ENCODE results near the gene EVA1B.

The EVA1B gene

GRCh38 chr1:36345353-36345752 lies 21.9 kb upstream of the EVA1B start:
- DNase-seq = no peak

DNA sequence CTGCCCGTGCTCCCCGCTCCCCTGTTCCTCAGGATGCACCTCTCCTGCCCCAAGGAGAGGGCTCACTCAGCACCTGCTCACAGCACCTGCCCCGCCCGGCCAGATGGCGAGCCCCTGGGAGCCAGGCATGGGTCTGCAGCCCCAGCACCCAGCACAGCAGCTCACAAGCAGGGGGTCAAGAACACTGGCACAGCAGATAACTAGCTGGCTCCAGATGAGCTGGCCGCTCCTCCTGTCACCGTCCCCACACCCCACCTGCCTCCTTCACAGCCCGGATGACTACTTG lies 20.9 kb upstream of the EVA1B start:
- DNase-seq = no peak

GRCh38 chr1:36343651-36344394 lies 20.4 kb upstream of the EVA1B start:
- DNase-seq = no peak

DNA sequence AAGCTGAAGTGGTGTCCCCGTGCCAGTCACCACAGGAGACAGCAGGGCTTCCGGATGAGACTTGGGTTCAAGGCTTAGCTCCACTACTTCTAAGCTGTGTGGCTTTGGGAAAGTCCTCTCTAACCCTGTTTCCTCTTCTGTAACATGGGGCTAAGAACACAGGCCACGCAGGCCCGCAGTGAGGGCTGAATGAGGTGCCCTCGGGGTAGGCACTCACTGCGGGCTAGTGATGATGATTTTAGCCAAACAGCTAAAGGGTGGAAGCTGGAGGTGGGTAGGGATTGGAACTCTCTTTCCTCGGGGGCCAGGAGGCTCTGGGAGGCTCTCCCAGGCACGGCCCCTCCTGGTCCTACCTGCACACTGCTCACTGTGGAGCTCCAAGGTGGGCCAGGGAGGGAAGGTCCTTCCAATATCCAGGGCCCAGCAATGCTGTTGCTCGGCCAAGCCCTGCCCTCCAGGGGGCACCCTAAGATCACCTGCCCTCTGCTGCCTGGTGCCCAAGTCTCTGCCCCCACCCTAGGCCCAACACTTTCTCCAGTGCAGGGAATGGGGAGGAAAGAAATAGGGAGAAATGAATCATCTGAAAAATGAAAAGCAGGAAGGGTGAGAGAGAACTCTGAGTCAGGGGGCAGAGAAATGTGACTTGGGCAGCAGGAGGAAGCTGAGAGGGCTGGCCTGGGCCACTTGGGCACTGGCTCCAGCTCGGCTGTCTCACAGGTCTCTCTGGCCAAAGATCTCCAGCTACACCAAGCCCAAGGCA lies 19.2 kb upstream of the EVA1B start:
- peak; percentile 18 for DNase-seq

DNA sequence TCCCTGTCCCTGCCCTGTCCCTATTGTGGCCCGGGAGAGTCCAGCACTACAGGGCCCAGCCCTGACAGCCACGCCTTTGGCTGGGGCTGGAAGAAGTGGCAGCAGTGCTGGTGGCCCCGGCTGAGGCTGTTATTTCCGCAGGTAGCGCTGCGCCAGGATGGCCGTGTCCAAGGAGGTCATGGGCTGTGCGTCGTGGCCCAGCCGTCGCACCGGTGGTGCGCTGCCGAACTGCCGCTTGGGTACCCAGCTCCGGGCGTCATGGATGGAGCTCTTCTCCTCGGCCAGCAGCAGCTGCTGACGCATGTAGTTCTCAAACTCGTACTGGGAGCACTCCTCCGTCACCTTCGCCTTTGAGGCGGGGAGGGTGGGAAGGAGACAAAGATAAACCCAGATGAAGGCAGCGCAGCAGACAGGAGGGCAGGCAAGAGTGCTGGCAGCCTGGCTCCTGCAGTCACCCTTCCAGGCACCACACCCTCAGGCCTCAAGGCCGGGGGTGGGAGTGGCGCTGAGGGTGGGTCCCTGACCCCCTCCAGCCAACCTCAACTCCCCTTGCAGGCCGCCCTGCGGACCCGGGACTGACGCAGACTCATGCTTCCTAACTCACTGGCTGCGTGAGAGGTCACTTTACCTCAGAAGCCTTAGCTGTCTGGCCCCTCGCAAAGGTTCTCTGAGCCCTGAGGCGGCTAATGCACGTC lies 18.3 kb upstream of the EVA1B start:
- no peak for DNase-seq

GRCh38 chr1:36339615-36340014 lies 16.2 kb upstream of the EVA1B start:
- DNase-seq = no peak

DNA sequence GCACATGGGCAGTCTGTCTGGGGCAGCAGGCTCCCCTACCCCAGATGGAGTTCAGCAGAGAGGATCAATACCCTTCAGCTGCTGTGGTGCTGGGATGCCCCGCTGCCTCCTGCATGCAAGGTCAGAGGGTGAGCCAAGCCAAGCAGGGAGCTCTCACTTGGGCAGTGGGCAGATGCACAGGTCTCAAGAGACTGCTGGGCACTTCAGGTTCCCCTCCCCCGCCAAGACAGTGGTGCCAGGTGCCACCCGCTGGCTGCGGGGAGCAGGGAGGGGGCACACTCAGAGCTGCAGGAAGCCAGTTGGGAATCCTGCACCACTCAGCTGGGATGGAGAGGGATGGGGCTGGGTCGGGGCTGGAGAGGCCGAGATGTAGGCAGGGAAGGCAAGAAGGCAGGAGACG lies 15.8 kb upstream of the EVA1B start:
- no peak for DNase-seq

GRCh38 chr1:36337830-36338229 lies 14.4 kb upstream of the EVA1B start:
- no peak for DNase-seq

- no peak for DNase-seq
These were observed 7.5 kb upstream of the EVA1B start for GRCh38 chr1:36330940-36331339.

DNA sequence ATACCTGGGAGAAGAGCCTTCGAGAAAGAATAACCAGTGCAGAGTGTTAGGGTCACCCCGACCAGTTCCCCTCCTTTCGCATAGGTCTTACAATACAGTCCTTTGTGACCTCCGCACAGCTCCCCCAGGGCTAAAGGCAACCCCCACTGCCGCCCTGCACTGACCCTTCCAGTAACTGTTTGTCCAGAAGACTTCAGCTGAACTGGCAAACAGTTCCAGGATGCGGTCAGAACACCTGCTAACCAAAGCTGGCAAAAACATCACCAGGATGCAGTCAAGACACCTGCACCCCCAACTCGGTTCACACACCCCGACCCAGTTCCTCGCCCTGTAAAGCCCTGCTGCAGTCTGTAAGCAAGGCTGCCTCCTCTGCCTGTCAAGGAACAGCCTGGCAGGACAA lies 6.4 kb upstream of the EVA1B start:
- DNase-seq = no peak

GRCh38 chr1:36328713-36329112 lies 5.3 kb upstream of the EVA1B start:
- DNase-seq = no peak

DNA sequence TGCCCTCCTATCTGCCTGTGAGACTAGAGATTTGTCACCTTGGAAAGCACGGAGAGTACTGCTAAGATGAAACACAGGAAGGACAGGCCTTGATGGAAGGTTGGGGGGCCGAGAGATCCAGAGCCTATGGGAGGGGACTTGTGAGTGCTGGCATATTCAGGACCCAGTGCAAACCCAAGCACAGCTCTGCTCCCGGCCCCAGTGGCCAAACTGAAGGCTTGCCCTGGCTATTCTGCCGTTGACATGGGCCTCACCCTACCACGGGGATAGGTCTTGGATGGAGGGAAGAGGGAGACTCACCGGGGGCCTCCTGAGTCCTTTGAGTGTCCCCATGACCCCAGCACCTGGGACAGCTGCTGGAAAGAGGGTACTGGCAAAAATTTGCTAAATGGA lies 4.6 kb upstream of the EVA1B start:
- DNase-seq = no peak

GRCh38 chr1:36327421-36328087 lies 4.1 kb upstream of the EVA1B start:
- DNase-seq = no peak

DNA sequence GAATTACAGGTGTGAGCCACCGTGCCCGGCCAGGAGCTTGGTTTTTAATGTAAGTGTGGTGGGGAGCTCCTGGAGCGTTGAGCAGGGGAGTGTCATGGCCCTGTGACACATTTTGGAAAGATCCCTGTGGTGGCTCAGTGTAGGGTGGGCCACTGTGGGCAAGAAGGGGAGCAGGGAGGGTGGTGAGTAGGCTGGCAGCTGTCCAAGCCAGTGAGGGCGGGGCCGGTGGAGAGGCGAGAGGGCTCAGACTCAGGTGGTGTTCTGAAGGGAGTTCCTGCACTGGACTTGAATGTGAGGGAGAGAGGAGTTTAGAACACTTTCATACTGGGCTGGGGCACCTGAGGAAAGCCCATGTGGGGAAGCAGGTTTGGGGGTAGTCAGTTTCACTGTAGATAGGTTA lies 3.1 kb upstream of the EVA1B start:
- no peak for DNase-seq

DNA sequence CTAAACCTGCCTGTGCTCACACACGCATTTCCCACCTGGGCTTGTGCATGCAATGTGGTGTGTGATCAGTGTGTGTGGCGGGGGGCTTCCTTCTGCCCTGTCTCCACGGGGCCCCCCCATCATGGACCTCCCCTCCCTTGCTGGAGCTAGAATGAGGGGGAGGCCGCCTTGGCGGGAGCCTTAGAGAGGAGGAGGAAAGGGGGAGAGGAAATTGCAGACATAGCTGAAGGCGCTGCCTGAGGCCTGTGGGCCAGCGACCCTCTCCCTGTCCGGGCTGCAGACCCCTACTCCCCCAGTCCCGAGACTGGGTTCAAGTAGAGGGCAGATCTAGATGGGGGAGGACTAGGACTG lies 883 bp upstream of the EVA1B start:
- DNase-seq = no peak

DNA sequence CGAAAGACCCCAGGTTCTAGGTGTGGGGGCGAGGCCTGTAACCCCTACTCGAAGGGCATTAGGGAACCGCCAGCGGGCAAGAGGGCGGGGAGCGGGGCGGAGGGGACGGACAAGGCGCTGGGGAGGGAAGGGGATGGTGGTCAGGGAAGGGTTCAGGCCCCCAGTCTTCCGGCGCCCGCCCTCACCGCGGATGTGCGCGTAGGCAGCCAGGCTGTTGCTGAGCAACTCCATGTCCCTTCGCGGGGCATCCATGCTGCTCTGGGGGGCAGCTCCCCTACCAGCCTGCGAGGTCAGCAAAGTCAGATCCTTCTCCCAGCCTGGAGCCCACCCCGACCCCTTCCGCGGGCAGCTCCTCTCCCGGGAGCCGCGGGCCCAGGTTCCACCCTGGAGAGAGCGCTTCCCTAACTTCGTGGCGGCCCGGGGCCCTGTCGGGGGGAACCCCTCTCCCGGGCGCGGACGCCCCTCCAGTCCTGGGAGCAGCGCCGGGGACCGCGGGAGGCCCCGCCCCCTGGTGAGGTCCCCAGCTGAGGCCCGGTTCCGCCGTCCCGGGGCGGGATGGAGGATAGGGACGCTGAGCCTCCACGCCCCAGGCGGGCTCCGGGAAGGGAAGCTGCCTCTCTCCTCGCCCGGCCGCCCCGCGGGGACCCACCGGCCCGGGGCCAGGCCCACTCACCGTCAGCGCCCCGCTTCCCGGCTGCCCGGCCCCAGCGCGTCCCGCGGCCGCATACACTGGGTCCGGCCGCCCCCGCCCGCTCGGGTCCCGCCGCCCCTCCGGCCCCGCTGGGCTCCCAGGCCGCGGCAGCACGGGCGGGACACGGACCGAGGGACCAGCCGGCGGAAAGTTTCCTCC lies 434 bp downstream of the EVA1B start:
- DNase-seq = no peak

GRCh38 chr1:36322041-36322785 lies 1.2 kb downstream of the EVA1B start:
- DNase-seq = no peak

DNA sequence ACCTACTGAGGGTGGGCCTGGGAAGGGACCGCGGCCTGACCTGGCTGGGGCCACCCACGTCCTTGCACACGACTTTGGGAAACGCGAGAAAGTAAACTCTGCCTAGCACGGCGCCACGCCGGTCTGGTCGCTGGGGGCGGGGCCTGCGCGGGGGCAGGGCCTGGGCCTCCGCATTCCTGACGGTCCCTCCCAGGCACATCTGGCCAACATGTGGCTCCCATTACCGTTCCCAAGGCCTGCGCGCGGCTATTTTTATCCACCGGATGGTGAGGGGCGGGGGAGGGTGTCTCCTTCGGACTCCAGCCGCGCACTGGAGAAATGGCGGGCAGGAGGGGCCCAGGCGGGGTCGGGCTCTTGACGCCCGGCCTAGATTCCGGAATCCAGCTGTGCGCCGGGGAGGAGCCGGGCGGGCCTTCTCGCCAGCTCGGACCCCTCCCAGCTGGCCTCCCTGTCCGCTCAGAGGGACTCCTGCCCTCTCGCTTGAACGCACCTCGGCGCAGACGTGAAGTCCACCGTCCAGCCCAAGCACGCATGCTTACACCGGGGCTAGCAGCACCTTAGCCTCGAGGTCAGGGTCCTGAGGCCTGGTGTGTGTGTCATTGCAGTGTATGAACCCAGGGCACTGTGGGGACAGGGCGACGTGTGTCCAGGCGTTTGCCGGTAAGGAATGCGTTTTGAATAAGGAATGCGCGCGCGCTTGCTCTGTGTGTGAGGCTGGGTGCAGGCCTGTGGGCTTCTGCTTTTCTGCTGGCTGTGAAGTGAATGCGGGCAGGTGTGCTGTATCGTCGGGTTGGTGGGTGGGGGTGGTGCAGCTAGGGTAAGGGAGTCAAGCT lies 2.1 kb downstream of the EVA1B start:
- no peak for DNase-seq

DNA sequence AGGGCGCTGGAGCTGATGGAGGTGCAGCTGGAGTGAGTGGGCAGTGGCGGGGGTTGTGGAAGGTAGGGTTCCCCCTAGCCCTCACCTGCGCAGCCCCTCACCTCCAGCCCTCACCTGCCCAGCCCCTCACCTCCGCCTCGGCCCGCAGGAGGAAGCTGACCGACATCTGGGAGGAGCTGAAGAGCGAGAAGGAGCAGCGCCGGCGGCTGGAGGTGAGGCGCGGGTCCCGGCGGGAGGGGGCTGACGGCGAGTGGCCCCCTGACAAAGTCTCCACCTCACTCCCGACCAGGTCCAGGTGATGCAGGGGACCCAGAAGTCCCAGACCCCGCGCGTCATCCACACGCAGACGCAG lies 2.7 kb downstream of the EVA1B start:
- no peak for DNase-seq

DNA sequence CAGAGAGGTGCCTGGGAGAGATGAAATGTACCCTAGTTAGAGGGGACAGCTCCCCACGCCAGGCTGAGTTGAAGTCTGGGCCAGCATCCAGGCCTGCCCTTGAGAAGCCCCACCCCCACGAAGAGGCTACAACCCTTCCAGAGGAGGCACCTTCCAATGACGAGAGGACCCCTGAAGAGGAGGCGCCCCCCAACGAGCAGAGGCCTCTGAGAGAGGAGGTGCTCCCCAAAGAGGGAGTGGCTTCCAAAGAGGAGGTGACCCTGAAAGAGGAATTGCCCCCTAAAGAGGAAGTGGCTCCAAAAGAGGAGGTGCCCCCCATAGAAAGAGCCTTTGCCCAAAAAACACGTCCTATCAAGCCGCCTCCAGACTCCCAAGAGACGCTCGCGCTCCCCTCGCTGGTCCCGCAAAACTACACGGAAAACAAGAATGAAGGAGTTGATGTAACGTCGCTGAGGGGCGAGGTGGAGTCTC lies 3.1 kb downstream of the EVA1B start:
- no peak for DNase-seq

- DNase-seq = no peak
These were observed 14.0 kb downstream of the EVA1B start for GRCh38 chr1:36309397-36309796.

Data from midbrain (tissue), 1 donor.